Muscle of leg (tissue), 11 donors: ENCODE data around the gene CACNA2D2. TPM values are rescaled to one million over a fixed set of nuclear protein-coding genes. Genes with fewer than 3 reads are reported as not detected.

Experiments used
- DNase-seq: peaks from one replicate; pipeline ENCODE4 v3.0.0; 2013
- H3K27ac ChIP-seq: one replicate; pipeline ENCODE4 v1.5.1; 2013; ENCODE audit warnings: mild to moderate bottlenecking, low read length, control low read depth
- H3K27me3 ChIP-seq: one replicate; pipeline ENCODE4 v1.6.1; 2013; ENCODE audit warnings: low read length; ENCODE audit not compliant: control insufficient read depth, insufficient read depth
- H3K36me3 ChIP-seq: one replicate; pipeline ENCODE4 v1.6.1; 2013; ENCODE audit warnings: low read length; ENCODE audit not compliant: control insufficient read depth, insufficient read depth
- H3K4me1 ChIP-seq: one replicate; pipeline ENCODE4 v1.6.1; 2013; ENCODE audit warnings: low read length; ENCODE audit not compliant: control insufficient read depth, insufficient read depth
- H3K4me3 ChIP-seq: one replicate; pipeline ENCODE4 v1.5.1; 2013; ENCODE audit warnings: low read length, control low read depth
- H3K9me3 ChIP-seq: replicated peaks from 2 replicates; pipeline ENCODE4 v1.6.1; 2013; ENCODE audit warnings: low read depth, low read length; ENCODE audit not compliant: control insufficient read depth
- WGBS: methylation state at CpG from one replicate; pipeline ENCODE4 v1.1.5; 2013; ENCODE audit warnings: missing lambda C conversion rate; ENCODE audit not compliant: insufficient coverage; 5-methylcytosine and 5-hydroxymethylcytosine counted together
- polyA plus RNA-seq, 8 donors: library from polyadenylated mRNA; unstranded; fragments of 120-200 nt; gene quantifications; one replicate each; pipeline versions ENCODE4 v1.2.1 to v1.2.3, GENCODE V29; 2013; ENCODE audit warnings: inconsistent platforms in 1 of 8, low replicate concordance in 1 of 8; ENCODE audit not compliant: insufficient read length in 8 of 8, insufficient read depth in 1 of 8
- total RNA-seq: library from RNA; stranded (reverse); fragments of 120-200 nt; gene quantifications from one replicate; pipeline ENCODE4 v1.2.4, GENCODE V29; 2013

The CACNA2D2 gene
- total and polyA plus RNA-seq, 9 donors, result 3.0 to 12.6 (median 9.3) TPM

DNA sequence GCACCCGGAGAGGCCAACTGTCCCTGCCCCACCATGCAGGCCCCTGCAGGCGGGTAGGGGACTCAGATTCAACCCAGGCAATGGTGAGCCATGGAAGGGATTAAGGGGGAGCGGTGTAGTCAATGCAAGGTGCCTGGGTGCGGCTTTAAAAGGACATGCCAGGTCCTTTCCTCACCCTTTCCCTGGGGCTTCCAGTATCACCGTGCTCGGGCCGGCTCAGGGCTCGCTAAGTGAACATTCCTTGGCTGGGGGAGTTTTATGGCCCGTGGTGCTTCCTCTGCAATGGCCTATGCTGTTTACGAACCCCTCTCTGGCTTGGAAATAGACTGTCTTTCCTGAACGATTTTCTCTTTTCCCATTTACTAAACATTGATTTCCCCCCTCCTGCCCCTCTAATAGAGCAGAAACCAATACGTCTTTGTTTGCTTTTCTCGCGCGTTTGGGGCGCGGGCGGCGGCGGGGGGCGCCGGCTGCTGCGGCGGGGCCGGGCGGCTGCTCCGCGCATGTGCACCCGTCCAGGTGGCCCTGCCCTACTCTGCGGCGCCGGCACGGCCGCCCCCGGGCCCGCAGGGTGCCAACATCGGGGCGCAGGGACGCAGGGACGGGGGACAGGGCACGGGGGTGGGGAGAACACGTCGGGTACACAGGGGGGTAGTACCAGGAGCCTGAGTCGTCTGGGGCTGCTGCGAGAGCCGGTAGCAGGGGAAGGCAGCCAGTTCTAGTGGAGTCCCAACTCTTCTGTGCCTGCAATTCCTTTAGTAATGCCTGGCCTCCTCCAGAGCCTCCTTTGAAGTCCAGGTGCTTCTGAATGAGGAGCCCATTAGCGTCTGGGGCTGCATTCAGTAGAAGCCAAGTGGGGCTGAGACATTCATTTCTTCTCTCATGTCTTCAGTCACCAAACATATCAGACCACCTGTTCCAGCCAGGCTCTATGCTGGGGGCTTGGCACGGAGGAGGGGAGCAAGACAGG, 26.9 kb upstream of the CACNA2D2 start:
- Histone ChIP-seq H3K4me3 (no peak overlapping the region), H3K27ac (no peak overlapping the region), H3K4me1 (peaks cover 33% of the 10 kb centered on the region), H3K9me3 (no peaks in the 10 kb centered on the region), H3K36me3 (no peaks in the 10 kb centered on the region), H3K27me3 (peaks cover 12% of the 10 kb centered on the region)
- 5% methylated on average over 39 of the region's 48 CpGs for WGBS
- DNase-seq, result no peak

DNA sequence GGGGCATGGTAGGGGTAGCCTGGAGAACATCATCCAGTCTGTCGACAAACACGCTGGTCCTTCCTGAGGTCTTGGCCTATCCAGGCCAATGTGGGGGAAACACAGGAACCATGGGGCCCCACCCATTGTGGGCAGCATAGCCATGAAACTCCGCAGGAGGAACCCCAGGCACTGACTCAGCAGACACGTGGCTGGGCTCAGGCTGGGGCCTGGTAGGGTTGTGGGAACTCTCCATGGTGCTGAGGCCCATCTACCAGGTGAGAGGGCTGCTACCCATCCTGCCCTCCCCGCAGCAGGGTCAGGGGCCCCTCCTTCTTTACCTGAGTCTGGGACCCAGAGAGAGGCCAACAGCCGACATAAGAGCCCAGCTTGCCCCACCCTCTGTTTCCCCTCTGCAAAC, 22.6 kb upstream of the CACNA2D2 start:
- DNase-seq, result peak; percentile 61
- peaks cover 13% of the 10 kb centered on the region for H3K27me3 ChIP-seq
- H3K4me3 ChIP-seq, result no peak overlapping the region
- H3K27ac ChIP-seq, result no peak overlapping the region
- H3K36me3 ChIP-seq, result no peaks in the 10 kb centered on the region
- H3K9me3 ChIP-seq, result no peaks in the 10 kb centered on the region
- WGBS, result 18% methylated on average over 5 of the region's 6 CpGs
- H3K4me1 ChIP-seq, result peaks cover 15% of the 10 kb centered on the region

DNA sequence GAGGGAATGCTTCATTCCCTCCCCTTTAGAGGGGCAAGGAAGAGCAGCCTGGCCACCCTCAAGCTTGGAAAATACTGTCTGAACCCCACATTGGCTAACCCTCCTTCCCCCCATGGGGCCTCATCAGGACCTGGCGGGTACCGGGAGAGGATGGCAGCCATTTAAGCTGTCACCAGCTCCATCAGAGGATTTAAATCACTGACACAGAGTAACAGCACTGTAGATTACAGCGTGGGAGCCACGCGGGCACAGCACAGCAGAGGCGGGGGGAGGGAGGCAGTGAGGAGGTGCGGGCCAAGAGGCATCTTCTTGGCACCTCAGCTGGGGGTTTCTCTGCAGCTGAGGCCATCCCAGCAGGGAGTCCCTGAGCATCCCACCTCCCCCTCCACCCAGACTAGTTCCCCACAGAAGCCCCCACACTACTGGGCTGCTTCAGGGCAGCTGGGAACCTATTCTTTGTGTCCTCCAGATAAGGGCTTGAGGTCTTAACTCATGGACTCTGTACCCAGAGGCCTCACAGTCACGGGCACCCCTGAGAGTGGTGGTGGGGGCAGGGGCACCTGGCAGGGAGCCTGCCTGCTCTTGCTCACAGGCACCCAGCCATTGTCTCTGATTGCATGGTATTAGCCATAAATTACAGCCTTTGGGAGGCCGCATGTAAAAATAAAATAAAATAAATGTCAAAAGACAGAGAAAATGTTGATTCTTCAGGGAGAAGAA, 21.9 kb upstream of the CACNA2D2 start:
- no peak overlapping the region for H3K4me3 ChIP-seq
- DNase-seq, result no peak
- WGBS, result 36% methylated on average over 8 of the region's 9 CpGs
- no peak overlapping the region for H3K27ac ChIP-seq
- H3K9me3 ChIP-seq, result no peaks in the 10 kb centered on the region
- peaks cover 7% of the 10 kb centered on the region for H3K27me3 ChIP-seq
- H3K4me1 ChIP-seq, result peaks cover 9% of the 10 kb centered on the region
- no peaks in the 10 kb centered on the region for H3K36me3 ChIP-seq

DNA sequence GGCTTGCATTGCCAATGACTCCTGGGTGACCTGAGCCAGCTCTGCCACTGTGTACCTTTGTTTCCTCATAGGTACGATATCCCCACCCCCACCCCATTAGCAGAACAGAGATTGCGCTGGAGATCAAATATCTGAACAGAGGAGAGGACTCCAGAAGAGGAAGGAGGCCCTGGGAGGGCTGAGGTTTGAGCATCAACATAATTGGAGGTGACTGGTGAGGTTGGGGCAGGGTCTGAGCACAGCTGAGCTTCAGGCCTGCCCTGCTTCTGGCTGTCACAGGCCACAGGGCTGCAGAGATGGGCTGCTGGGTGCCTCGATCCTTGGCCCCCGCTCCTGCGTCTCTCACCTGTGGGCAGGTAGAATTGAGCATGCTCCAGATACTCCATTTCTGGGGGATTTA, 21.3 kb upstream of the CACNA2D2 start:
- H3K27me3 ChIP-seq, result peaks cover 4% of the 10 kb centered on the region
- no peak for DNase-seq
- no peak overlapping the region for H3K4me3 ChIP-seq
- H3K4me1 ChIP-seq, result peaks cover 5% of the 10 kb centered on the region
- H3K27ac ChIP-seq, result no peak overlapping the region
- H3K9me3 ChIP-seq, result no peaks in the 10 kb centered on the region
- no peaks in the 10 kb centered on the region for H3K36me3 ChIP-seq
- WGBS, result no CpG with 5 or more reads among the region's 5 CpGs

DNA sequence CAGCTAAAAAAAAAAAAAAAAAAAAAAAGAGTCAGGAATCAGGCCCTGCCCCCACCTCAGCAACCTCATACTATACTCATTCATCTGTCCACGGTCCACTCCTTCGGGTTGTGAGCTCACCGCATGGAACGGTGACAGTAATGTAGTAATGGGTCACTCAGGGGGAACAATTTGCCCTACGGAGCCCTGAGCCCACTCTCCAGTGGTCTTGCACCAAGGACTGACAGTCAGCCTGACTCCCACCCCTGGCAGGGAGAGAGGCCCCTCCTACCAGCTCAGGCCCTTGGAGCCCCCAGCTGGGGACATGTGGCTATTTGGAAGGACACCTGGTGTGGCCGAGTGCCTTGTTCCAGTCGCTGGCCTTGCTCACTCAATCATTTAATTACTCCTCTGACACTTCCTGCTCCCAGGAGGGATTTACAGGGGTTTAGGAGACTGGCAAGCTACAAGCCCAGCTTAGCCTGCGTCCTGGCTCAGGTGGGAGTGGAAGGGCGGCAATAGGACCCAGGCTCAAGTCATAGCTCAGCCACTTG, 19.9 kb upstream of the CACNA2D2 start:
- Histone ChIP-seq H3K4me3 (no peak overlapping the region), H3K27ac (no peak overlapping the region), H3K4me1 (peaks cover 3% of the 10 kb centered on the region), H3K27me3 (peaks cover 8% of the 10 kb centered on the region), H3K36me3 (no peaks in the 10 kb centered on the region), H3K9me3 (no peaks in the 10 kb centered on the region)
- WGBS, result 40% methylated on average over 2 of the region's 9 CpGs
- DNase-seq, result no peak

DNA sequence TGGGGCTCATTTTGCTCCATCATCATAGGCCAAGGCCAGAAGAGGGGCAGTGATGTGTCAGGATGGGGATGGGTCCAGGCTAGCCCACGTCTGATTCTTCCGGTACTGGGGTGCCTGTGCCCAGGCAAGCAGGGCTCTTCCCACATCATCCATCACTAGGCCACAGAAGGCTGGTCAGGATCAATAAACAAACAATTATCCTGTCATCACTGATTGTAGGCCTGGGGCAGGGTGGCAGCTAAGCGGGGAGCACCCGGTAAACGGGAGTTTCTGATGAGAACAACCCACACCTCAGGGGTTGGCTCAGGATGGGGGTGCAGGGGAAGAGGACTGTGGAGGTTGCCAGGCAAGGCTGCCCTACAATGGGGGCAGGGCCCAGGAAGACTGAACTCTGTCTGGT, 18.1 kb upstream of the CACNA2D2 start:
- 80% methylated on average over 1 of the region's 5 CpGs for WGBS
- H3K4me1 ChIP-seq, result peaks cover 17% of the 10 kb centered on the region
- no peaks in the 10 kb centered on the region for H3K9me3 ChIP-seq
- no peaks in the 10 kb centered on the region for H3K36me3 ChIP-seq
- no peak overlapping the region for H3K27ac ChIP-seq
- H3K4me3 ChIP-seq, result no peak overlapping the region
- no peak for DNase-seq
- peaks cover 8% of the 10 kb centered on the region for H3K27me3 ChIP-seq

DNA sequence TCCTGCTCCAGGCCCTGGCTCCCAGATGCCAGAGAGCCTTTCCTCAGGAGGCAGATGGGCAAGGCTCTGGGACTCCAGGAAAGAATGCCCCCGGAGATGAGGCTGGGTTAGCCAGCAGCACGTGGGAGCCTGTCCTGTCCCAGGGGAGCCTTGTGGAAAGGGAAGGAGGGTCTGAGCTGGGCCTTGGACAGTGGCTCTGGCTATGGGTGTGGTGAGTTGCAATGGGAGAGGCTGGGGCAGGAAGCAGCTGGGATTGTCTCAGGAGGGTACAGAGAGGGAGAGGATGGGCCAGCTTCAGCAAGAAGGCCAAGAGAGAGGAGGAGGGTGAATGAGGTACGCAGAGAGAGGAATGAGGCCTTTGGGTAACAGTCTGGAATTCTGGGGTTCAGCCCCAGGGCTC, 17.4 kb upstream of the CACNA2D2 start:
- Histone ChIP-seq H3K4me3 (no peak overlapping the region), H3K36me3 (no peaks in the 10 kb centered on the region), H3K27me3 (peaks cover 8% of the 10 kb centered on the region), H3K4me1 (peaks cover 25% of the 10 kb centered on the region), H3K9me3 (no peaks in the 10 kb centered on the region), H3K27ac (no peak overlapping the region)
- WGBS, result 28% methylated on average over 3 of the region's 3 CpGs
- DNase-seq, result no peak

DNA sequence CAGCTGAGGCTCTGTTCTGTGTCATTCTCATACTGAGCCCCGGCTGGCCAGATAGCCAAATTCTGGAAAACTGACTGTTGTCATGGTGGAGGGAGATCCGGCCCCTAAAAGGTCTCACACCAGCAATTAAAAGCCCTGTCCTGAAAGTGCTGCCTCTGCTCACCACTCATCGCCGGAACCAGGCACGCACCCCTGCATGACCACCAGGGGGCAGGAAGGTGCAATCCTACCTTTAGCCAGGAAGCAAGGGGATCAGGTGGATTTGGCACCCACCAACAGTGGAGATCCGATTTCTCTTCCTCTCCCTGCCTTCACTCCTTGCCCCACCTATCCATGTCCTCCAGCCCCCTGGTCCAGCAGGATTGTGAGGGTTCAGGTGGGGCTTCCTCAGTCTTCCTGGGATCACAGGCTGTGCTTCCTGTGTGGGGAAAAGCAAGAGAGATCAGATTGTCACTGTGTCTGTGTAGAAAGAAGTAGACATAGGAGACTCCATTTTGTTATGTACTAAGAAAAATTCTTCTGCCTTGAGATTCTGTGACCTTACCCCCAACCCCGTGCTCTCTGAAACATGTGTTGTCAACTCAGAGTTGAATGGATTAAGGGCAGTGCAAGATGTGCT, 16.1 kb upstream of the CACNA2D2 start:
- peaks cover 37% of the 10 kb centered on the region for H3K4me1 ChIP-seq
- H3K27me3 ChIP-seq, result peaks cover 7% of the 10 kb centered on the region
- H3K4me3 ChIP-seq, result no peak overlapping the region
- no peaks in the 10 kb centered on the region for H3K36me3 ChIP-seq
- peak; percentile 45 for DNase-seq
- WGBS, result 23% methylated on average over 5 of the region's 7 CpGs
- H3K9me3 ChIP-seq, result no peaks in the 10 kb centered on the region
- H3K27ac ChIP-seq, result no peak overlapping the region

DNA sequence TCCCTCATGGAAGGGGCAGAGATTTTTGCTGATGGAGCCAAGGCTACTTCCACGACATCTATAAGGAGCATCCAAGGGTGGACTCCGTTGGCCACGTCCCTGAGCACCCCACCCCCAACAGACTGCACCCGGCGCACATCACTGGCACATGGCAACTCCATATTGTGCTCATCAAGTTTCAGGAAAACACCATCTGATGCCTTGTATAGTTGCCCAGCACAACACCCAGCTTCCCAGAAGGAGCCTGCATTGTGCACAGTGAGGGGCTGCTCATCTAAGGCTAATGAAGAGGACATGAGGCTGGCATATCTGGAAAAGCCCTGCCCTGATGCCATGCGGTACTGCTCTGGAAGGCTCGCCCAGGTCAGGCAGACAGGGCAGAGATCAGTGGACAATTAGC, 15.0 kb upstream of the CACNA2D2 start:
- WGBS, result 92% methylated on average over 7 of the region's 7 CpGs
- Histone ChIP-seq H3K4me1 (peaks cover 44% of the 10 kb centered on the region), H3K27ac (no peak overlapping the region), H3K4me3 (no peak overlapping the region), H3K9me3 (no peaks in the 10 kb centered on the region), H3K27me3 (peaks cover 9% of the 10 kb centered on the region), H3K36me3 (no peaks in the 10 kb centered on the region)
- no peak for DNase-seq

DNA sequence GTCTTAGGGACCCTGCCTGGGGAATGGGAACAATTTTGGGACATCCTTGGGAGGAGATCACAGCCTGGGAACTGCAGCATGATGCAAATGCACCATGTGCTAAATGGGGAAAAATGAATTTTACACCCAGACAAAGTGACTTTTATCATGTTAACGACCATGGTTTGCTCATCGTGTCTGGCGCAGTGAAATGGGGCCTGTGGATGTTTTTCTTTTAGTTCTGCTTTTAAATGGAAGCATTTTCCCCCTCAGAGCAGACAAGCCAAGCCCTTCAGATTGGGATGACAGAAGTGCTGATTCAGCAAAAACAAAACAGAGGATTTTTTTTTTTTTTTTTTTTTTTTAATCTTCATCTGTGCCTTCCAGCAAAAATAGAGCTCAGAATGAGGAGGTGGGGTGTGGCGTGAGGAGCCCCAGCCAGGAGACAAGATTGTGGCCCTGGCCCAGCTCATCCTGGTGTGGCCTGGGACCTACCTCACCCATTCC, 14.3 kb upstream of the CACNA2D2 start:
- Histone ChIP-seq H3K27ac (no peak overlapping the region), H3K4me3 (no peak overlapping the region), H3K4me1 (peaks cover 44% of the 10 kb centered on the region), H3K9me3 (no peaks in the 10 kb centered on the region), H3K36me3 (no peaks in the 10 kb centered on the region), H3K27me3 (peaks cover 9% of the 10 kb centered on the region)
- DNase-seq, result no peak
- no CpG with 5 or more reads among the region's 4 CpGs for WGBS
